NCI-H128 (cell line): ENCODE data around the gene PHF21A.
A peak's percentile ranks its signal among the peaks of the same experiment; 100 is the strongest.
"Not testable (repeated sequence)": the region's sequence is repeated elsewhere in the genome, so short reads cannot be mapped to it uniquely, and the experiment has no call there.

Experiments
- DNase-seq: peaks from one replicate; lab custom pipeline; 2025; ENCODE audit not compliant: unreplicated experiment; lab: John Stamatoyannopoulos, UW

Gene PHF21A

GRCh38 chr11:45906096-45906682, 215.1 kb downstream of the PHF21A start:
- no peak for DNase-seq

DNA sequence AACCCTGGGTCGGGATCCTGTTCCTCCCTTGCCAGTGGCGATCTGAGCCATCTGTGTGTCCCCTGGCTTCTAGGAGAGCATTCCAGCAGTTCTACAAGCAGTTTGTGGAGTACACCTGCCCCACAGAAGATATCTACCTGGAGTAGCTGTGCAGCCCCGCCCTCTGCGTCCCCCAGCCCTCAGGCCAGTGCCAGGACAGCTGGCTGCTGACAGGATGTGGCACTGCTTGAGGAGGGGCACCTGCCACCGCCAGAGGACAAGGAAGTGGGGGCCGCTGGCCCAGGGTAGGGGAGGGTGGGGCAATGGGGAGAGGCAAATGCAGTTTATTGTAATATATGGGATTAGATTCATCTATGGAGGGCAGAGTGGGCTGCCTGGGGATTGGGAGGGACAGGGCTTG, 215.7 kb downstream of the PHF21A start:
- not testable (repeated sequence) for DNase-seq

DNA sequence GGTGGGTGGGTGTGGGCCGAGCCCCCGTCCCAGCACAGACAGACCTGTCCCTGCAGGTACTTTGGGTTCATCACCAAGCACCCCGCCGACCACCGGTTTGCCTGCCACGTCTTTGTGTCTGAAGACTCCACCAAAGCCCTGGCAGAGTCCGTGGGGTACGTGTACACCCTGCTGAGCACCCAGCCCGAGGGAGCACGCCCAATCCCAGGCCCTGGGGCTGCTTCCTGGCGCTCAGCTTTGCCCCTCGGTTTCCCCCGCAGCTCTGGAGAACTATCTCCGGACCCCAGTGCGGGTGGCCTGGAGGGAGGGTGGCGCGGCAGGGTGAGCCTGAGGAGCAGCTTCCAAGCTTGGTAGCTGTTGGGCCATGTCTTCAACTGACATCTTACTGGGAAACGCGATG, 216.2 kb downstream of the PHF21A start:
- DNase-seq: no peak

DNA sequence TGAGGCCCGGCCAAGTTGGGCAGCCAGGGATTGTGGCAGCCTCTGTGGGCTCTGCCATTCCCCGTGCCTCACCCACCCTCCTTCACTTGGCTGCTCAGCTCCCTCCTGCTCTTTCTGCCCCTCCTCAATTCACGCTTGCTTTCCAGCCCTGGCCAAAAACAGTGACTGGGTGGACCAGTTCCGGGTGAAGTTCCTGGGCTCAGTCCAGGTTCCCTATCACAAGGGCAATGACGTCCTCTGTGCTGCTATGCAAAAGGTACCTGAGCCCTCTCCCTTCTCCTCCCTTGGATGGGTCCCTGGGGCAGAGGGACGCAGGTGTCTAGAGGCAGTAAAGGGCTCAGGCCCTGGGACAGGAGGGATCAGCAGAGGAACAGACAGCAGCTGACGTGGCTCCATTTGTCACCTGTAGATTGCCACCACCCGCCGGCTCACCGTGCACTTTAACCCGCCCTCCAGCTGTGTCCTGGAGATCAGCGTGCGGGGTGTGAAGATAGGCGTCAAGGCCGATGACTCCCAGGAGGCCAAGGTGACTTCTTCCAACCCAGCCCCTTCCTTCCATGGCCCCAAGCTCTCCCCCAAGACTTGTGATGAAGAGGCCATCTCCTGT, 216.8 kb downstream of the PHF21A start:
- no peak for DNase-seq

DNA sequence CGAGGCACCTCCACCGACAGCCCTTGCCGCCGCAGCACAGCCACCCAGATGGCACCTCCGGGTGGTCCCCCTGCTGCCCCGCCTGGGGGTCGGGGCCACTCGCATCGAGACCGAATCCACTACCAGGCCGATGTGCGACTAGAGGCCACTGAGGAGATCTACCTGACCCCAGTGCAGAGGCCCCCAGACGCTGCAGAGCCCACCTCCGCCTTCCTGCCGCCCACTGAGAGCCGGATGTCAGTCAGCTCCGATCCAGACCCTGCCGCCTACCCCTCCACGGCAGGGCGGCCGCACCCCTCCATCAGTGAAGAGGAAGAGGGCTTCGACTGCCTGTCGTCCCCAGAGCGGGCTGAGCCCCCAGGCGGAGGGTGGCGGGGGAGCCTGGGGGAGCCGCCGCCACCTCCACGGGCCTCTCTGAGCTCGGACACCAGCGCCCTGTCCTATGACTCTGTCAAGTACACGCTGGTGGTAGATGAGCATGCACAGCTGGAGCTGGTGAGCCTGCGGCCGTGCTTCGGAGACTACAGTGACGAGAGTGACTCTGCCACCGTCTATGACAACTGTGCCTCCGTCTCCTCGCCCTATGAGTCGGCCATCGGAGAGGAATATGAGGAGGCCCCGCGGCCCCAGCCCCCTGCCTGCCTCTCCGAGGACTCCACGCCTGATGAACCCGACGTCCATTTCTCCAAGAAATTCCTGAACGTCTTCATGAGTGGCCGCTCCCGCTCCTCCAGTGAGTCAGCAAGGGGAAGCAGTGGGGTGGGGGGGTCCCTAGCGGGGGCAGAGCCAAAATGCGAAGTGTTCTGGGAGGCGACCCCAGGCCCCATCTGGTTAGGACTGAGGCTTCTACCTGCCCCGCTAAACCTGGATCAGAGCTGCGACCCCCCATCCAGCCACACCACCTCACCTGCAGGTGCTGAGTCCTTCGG, 218.5 kb downstream of the PHF21A start:
- DNase-seq: no peak

GRCh38 chr11:45901626-45902025, 219.6 kb downstream of the PHF21A start:
- DNase-seq: no peak

- DNase-seq: no peak
These were observed 220.2 kb downstream of the PHF21A start for GRCh38 chr11:45900916-45901617.

GRCh38 chr11:45900175-45900800, 221.0 kb downstream of the PHF21A start:
- not testable (repeated sequence) for DNase-seq

- peak; percentile 86 for DNase-seq
These were observed 221.6 kb downstream of the PHF21A start for GRCh38 chr11:45899448-45900174.

DNA sequence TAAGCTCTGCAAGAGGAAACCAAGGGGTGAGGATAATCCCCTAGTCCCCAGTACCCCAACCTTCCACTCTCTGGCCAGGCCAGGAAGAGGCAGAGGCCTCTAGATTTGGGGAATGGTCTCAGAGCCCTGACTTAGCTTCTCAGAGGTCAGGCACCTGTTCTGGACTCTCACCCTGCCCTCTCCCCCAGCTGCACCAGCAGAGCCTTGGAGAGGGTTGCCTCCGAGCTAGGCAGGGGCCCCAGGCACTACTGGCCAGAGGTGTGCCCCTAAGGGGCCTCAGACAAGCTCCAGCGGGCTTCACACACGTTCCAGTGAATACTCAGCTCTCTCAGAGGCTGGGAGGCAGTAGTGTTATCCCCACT, 222.2 kb downstream of the PHF21A start:
- no peak for DNase-seq

DNA sequence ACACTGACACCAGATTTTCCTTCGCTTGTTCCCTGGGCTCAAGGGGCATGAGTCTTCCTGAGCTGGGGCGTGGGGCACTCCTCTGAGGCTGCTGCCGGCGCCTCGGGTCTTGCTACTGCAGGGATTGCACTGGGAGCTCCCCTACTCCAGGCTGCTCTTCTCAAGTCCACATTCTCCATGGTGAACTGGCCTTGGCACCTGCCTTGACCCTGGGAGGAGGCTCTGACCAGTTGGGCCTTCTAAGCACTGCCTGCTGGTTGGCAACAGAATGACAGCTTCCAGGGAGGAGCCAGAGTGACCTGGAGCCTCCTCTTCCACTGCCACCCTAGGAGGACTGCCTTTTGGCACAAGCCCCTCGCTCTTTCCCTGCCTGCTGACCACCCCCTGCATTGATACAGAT, 223.7 kb downstream of the PHF21A start:
- DNase-seq: no peak

DNA sequence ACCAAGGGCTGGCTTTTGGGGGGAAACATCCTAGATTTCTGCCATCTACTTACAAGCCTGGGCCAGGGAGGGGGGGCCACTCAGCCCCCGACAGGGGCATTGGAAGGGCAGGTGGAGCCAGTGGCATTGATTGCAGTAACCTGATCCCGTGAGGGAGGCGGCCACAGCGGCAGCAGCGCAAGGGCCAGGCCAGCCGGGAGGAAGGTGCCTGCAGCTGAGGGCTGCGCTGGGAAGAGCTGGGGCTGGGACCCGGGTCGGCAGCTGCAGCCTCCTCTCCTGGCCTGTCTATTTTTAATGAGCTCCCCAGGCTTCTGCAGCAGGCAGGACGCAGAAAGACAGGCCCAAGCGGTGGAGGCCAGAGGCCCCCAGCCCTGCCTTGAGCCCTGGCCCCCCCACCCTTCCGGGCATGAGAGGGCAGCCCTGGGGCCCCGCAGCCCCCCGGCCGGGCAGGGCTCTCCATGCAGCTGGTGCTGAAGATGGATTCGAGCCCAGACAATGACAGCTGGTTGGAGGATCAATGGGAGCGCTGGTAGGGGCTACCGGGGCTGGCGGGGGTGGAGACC, 224.8 kb downstream of the PHF21A start:
- peak; percentile 78 for DNase-seq

DNA sequence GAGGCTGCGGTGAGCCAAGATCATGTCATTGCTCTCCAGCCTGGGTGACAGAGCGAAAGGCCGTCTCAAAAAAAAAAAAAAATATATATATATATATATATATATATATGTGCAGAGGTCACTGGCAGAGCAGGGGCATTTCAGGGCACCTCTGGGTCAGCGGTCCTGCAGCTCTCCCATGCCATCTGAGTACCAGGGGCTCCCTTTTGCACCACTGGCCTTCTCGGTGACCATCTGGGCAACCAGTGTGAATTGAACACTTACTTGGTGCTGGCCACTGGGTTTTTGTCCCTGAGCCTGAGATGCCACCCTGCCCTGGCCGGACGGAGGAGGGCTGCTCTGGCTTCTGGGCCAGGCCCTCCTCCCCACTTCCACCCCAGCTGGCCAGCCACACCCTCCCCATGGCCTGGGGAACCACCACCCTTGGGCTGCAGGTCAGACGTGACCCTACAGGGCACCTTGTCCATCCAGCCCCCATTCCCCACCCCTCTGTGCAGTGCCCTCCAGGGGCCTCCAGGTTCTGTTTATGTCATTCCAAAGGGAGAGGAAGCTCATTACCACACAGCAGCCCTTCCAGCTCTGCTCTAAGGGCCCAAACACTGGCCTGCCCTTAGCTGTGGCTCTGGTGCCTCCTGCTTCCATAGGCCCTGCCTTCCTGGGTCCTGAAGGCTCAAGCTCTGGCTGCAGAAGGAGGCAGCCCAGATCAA, 225.5 kb downstream of the PHF21A start:
- DNase-seq: no peak

DNA sequence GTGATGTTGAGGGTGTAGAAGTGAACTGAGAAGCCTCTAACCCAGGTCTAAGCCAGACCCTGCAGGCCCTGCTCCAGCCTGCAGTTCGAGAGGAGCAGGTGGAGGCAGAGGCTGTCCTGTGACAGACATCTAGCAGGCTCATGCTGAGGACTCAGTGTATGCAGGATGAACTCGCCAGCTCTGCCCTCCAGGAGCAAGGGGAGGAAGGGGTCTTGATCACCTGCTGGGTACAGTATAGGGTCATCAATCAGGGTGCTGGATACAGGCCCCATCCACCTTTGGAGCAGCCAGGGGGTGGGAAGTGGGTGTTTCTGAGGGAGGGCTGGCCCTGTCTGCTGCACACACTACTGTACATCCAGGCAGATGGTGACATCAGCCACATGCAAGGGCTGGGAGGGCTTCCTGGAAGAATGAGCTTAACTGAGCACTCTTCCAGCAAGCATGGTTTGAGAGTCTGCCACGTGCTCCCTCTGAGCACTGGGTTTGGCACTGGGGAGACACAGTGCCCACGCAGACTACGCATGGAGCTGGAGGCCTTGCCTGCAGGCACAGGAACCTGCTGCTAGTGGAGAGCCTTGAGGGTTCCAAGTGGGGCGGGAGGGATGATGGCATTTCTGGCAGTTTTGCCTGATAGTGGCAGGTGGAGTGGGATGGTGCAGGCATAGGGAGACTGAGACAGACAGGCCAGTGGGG, 226.6 kb downstream of the PHF21A start:
- DNase-seq: no peak

DNA sequence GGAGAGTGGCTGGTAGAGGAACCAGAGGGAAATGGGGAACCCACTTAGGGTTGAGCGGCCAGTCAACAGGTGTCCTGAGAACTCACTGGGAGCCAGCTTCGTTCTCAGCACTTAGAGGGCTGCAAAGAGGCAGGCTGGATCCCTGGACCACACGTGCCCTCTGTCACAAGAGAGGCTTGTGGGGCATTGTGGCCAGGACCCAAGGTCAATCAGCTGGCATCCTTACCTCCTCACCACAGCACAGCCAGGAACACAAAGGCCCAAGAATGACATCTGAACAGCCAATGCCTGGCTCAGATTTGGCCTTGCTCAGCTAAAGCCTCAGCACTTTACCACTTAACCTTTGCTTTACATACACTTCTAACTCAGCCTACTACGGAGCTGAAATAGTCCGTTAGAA, 228.4 kb downstream of the PHF21A start:
- no peak for DNase-seq

DNA sequence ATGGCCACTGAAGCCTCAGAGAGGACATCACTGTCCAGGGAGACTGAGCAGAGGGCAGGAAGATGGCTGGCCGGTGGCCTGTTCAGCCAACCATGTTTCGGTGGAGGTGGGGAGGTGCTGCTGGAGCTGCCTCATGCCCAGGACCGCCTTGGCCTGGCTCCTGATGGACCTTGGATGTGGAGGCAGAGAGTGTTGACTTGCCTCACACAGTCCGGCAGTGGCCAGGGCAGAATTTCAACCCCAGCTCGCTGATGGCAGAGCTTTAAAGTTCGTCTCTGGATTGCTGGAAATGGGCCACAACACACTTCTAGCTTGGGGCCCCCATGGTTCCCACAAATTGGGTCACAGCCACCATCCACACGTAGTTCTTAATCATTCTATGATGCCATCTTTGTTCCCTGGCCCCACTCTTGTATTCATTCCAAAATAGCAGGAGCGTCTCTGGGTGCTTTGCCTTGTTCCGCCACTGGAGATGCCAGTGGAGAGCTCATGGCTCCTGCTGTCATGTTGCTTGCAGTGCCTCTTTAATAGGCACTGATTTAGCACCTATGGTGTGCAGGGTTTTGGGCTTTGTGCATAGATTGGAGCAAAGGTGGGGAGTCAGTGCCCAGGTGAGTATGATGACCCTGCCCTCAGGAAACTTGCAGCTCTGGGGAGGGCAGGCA, 230.2 kb downstream of the PHF21A start:
- no peak for DNase-seq

- no peak for DNase-seq
These were observed 231.3 kb downstream of the PHF21A start for GRCh38 chr11:45889966-45890365.

GRCh38 chr11:45889555-45889954, 231.7 kb downstream of the PHF21A start:
- DNase-seq: no peak
